ENCODE measurements around the gene C17orf107. TPM values are rescaled to one million over a fixed set of nuclear protein-coding genes. Genes with fewer than 3 reads are reported as not detected.
A peak's percentile ranks its signal among the peaks of the same experiment; 100 is the strongest.
"Not testable (repeated sequence)": the region's sequence is repeated elsewhere in the genome, so short reads cannot be mapped to it uniquely, and the experiment has no call there.

C17orf107 gene
- total and polyA plus RNA-seq, 2 experiments from 2014 or later, result 8.8 to 9.1 TPM

DNA sequence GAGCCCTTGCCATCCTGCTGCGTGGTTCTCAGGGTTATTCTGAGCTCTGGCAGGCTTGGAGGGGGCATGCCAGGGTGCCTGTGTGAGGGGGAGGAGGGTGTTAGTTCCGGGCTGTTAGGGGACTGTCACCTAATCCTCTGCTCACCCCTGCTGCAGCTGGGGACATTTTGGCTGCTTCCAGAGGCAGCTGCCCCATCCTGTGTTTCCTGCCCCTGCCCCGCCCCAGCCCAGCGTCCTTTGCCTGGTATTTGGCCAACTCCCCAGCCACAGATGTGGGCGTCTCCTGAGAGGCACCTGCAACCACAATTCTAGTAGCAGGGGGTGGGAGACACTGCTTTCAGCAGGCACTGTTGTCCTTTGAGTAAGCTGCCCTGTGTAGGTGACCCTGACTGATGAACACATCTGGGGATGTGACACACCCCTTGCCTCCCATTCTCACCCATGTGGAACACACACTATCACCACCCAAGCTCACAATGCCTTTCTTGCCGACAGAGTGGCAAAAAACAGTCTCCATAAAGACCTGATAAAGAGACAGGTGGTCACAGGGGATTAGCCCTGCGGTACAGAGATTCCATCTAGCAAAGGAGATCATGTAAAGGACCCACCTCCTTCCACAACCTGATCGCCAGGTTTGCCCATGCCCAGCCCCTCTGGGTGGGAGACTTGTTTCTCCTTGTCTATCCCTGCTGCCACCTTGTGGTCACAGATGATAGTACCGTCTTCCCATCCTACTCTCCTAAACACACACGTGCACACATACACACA, 3.9 kb downstream of the C17orf107 start, which contains the start of gene CHRNE:
Gene CHRNE (minus strand): TSS at position 48 of the 768 bp plus-strand sequence. CDS start 35 bp downstream, at position 13.
- H3K79me2 ChIP-seq, result no peaks in the 10 kb centered on the region
- H3K4me2 ChIP-seq, result no peak within 1 kb of the TSS
- H3K4me3 ChIP-seq, result no peak within 1 kb of the TSS
- H3K9me2 ChIP-seq (replicated peaks; ENCODE audit: insufficient read depth), result no peaks in the 10 kb centered on the region
- no peak within 1 kb of the TSS for H3K27ac ChIP-seq
- H2AFZ ChIP-seq, result no peak within 1 kb of the TSS
- H3K9me3 ChIP-seq (ENCODE audit: low read depth), result no peaks in the 10 kb centered on the region
- no peaks in the 10 kb centered on the region for H3K27me3 ChIP-seq
- H3K36me3 ChIP-seq (replicated peaks; ENCODE audit: insufficient read depth, low read depth), result no peaks in the 10 kb centered on the region
- TF ChIP-seq EZH2 (IDR thresholded peaks at IDR 0.05; ENCODE audit: borderline replicate concordance), result no peak
- TF ChIP-seq, protein P1, sequence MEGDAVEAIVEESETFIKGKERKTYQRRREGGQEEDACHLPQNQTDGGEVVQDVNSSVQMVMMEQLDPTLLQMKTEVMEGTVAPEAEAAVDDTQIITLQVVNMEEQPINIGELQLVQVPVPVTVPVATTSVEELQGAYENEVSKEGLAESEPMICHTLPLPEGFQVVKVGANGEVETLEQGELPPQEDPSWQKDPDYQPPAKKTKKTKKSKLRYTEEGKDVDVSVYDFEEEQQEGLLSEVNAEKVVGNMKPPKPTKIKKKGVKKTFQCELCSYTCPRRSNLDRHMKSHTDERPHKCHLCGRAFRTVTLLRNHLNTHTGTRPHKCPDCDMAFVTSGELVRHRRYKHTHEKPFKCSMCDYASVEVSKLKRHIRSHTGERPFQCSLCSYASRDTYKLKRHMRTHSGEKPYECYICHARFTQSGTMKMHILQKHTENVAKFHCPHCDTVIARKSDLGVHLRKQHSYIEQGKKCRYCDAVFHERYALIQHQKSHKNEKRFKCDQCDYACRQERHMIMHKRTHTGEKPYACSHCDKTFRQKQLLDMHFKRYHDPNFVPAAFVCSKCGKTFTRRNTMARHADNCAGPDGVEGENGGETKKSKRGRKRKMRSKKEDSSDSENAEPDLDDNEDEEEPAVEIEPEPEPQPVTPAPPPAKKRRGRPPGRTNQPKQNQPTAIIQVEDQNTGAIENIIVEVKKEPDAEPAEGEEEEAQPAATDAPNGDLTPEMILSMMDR (IDR thresholded peaks at IDR 0.05; ENCODE audit: poor library complexity), result peak; percentile 70
- peaks cover 7% of the 10 kb centered on the region for H3K4me1 ChIP-seq (ENCODE audit: insufficient read depth)
- 44% methylated on average over 9 of the region's 10 CpGs for WGBS (ENCODE audit: low lambda C conversion rate, missing lambda C conversion rate)
- DNase-seq (ENCODE audit: low spot score), result peak; percentile 92
- no peaks in the 10 kb centered on the region for H4K20me1 ChIP-seq (ENCODE audit: insufficient read depth, poor library complexity, severe bottlenecking)

DNA sequence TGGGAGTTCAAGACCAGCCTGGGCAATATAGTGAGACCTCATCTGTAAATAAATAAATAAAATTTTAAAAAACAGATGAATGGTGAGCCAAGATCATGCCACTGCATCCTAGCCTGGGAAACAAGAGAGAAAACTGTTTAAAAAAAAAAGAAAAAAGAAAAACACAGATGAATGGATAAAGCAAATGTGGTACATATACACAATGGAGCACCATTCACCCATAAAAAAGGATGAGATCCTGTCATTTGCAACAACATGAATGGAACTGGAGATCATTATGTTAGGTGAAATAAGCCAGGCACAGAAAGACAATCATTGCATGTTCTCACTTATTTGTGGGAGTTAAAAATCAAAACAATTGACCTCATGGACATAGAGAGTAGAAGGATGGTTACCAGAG, 7.3 kb downstream of the C17orf107 start:
- H3K9me3 ChIP-seq (ENCODE audit: low read depth); H3K79me2 ChIP-seq; H3K9me2 ChIP-seq (replicated peaks; ENCODE audit: insufficient read depth); H3K4me2 ChIP-seq; H3K36me3 ChIP-seq (replicated peaks; ENCODE audit: insufficient read depth, low read depth); H3K4me1 ChIP-seq (ENCODE audit: insufficient read depth); DNase-seq (ENCODE audit: low spot score); H3K4me3 ChIP-seq; H3K27me3 ChIP-seq; H2AFZ ChIP-seq; H4K20me1 ChIP-seq (ENCODE audit: insufficient read depth, poor library complexity, severe bottlenecking); H3K27ac ChIP-seq: not testable (repeated sequence)

DNA sequence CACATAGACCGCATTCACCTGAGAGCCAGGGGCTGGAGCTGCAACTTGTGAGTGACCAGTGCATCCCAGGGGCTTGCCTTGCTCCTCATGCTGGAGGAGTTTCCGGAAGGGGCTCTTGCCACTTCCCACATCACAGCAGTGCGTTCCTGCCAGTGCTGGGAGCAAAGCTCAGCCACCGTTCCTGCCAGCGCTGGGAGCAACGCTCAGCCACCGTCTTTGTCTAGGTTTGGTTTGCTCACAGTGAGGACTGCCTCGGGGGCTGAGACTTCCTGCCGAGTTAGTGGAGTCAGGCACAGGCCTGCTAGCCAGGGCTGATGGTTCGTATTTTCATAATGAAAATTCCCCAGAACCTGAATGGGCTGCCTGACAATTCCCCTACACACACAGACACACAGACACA, 9.0 kb downstream of the C17orf107 start:
- no peaks in the 10 kb centered on the region for H3K79me2 ChIP-seq
- H3K27ac ChIP-seq, result peak overlapping the region; percentile 94
- no peak overlapping the region for H2AFZ ChIP-seq
- WGBS (ENCODE audit: low lambda C conversion rate, missing lambda C conversion rate), result 38% methylated on average over 10 of the region's 10 CpGs
- no peaks in the 10 kb centered on the region for H3K27me3 ChIP-seq
- DNase-seq (ENCODE audit: low spot score), result no peak
- peaks cover 7% of the 10 kb centered on the region for H3K4me1 ChIP-seq (ENCODE audit: insufficient read depth)
- no peaks in the 10 kb centered on the region for H3K9me3 ChIP-seq (ENCODE audit: low read depth)
- no peaks in the 10 kb centered on the region for H3K9me2 ChIP-seq (replicated peaks; ENCODE audit: insufficient read depth)
- H3K36me3 ChIP-seq (replicated peaks; ENCODE audit: insufficient read depth, low read depth), result no peaks in the 10 kb centered on the region
- TF ChIP-seq EZH2 (IDR thresholded peaks at IDR 0.05; ENCODE audit: borderline replicate concordance) (no peak), EZH2phosphoT487 (IDR thresholded peaks at IDR 0.05; ENCODE audit: low read depth, severe bottlenecking, unreplicated experiment) (no peak)
- TF ChIP-seq, protein P1 (IDR thresholded peaks at IDR 0.05; ENCODE audit: poor library complexity), result no peak
- no peaks in the 10 kb centered on the region for H4K20me1 ChIP-seq (ENCODE audit: insufficient read depth, poor library complexity, severe bottlenecking)
- H3K4me2 ChIP-seq, result no peak overlapping the region
- H3K4me3 ChIP-seq, result no peak overlapping the region

DNA sequence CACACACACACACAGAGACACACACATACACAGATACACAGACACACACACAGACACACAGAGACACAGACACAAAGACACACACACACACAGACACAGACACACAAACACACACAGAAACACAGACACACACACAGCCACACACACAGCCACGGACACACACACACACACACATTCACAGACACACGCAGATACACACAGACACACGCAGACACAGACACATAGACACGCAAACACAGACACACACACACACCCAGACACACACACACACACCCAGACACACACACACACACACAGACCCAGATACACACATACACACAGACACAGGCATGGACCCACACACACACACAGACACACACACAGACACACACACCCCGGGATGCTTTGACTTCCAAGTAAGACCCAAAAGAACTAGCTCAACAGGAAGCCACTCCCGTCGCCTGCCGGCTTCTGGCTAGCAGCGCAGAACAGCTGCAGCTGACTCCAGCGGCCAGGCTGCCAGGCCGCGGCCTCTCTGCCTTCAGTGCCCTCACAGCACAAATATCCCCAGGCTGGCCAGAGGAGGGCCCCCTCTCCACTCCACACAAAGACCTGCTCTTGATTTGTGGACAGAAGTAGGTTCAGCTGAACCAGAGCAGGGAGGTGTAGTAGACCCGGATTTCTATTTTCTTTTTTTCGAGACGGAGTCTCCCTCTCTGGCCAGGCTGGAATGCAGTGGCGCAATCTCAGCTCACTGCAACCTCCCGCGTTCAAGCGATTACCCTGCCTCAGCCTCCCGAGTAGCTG, 9.6 kb downstream of the C17orf107 start:
- no peaks in the 10 kb centered on the region for H3K79me2 ChIP-seq
- H3K36me3 ChIP-seq (replicated peaks; ENCODE audit: insufficient read depth, low read depth), result no peaks in the 10 kb centered on the region
- 18% methylated on average over 18 of the region's 20 CpGs for WGBS (ENCODE audit: low lambda C conversion rate, missing lambda C conversion rate)
- H3K9me3 ChIP-seq (ENCODE audit: low read depth), result no peaks in the 10 kb centered on the region
- H3K27ac ChIP-seq, result peak overlapping the region; percentile 94
- H3K4me2 ChIP-seq, result peak overlapping the region; percentile 41
- no peaks in the 10 kb centered on the region for H3K9me2 ChIP-seq (replicated peaks; ENCODE audit: insufficient read depth)
- peaks cover 6% of the 10 kb centered on the region for H3K4me1 ChIP-seq (ENCODE audit: insufficient read depth)
- DNase-seq (ENCODE audit: low spot score), result peak; percentile 94
- H3K4me3 ChIP-seq, result no peak overlapping the region
- TF ChIP-seq EZH2 (IDR thresholded peaks at IDR 0.05; ENCODE audit: borderline replicate concordance) (no peak), EZH2phosphoT487 (IDR thresholded peaks at IDR 0.05; ENCODE audit: low read depth, severe bottlenecking, unreplicated experiment) (no peak)
- TF ChIP-seq, protein P1 (IDR thresholded peaks at IDR 0.05; ENCODE audit: poor library complexity), result peak; percentile 88
- H4K20me1 ChIP-seq (ENCODE audit: insufficient read depth, poor library complexity, severe bottlenecking), result no peaks in the 10 kb centered on the region
- no peaks in the 10 kb centered on the region for H3K27me3 ChIP-seq
- peak overlapping the region; percentile 4 for H2AFZ ChIP-seq

Data from hepatocyte (in vitro differentiated cells).